GM12878 (cell line): ENCODE results near the gene DSC3. TPM values are rescaled to one million over a fixed set of nuclear protein-coding genes. Genes with fewer than 3 reads are reported as not detected.

Source experiments
- ATAC-seq: fragments of 200-7000 bp; cut with Tn5 transposase; 3 replicates; pipeline ENCODE4 v1.9.1; 2020; ENCODE audit warnings: mild to moderate bottlenecking, moderate library complexity
- BruUV-seq: library from RNA; stranded (reverse); fragments of 400-500 nt; replicated peaks from 2 replicates; lab custom pipeline; 2021; lab: Mats Ljungman, UMichigan
- CTCF ChIA-PET: fragments of 300-600 bp; sonication (Branson Sonifier 250); formaldehyde crosslinking; extraction: SDS; loops from one replicate; lab custom pipeline; 2021; ENCODE audit warnings: inconsistent platforms; lab: Yijun Ruan, JAX
- POLR2A ChIA-PET: fragments of 350-600 bp; formaldehyde crosslinking; extraction: SDS; loops from one replicate; lab custom pipeline; 2021; ENCODE audit warnings: inconsistent platforms; lab: Charles Lee
- RAD21 ChIA-PET: fragments of 300-600 bp; sonication (Branson Sonifier 250); formaldehyde crosslinking; loops from one replicate; lab custom pipeline; 2023; ENCODE audit warnings: antibody characterized with exemption; ENCODE audit not compliant: unreplicated experiment; lab: Charles Lee
- SMC1A ChIA-PET: fragments of 300-600 bp; sonication (Branson Sonifier 250); formaldehyde crosslinking; loops from one replicate; lab custom pipeline; 2023; ENCODE audit not compliant: unreplicated experiment, uncharacterized antibody; lab: Charles Lee
- DNase-seq: peaks from one replicate; pipeline ENCODE4 v3.0.0-alpha.2; 2011; ENCODE audit warnings: low read depth, low spot score
- FAIRE-seq: peaks from 3 replicates; lab custom pipeline; 2011; peaks lifted over from hg19 to GRCh38; lab: Jason Lieb, UNC
- H2AFZ ChIP-seq: 2 replicates; pipeline ENCODE4 v1.6.0; 2011; ENCODE audit warnings: low read depth, low read length, control low read depth; ENCODE audit not compliant: control insufficient read depth
- H3K27ac ChIP-seq: 2 replicates; pipeline ENCODE4 v1.5.1; 2011; ENCODE audit warnings: control low read depth; ENCODE audit not compliant: control insufficient read depth, insufficient read depth
- H3K27me3 ChIP-seq, 2 experiments: replicated peaks in 1 of 2; 2 replicates each; pipeline versions ENCODE4 v1.6.0 to v1.6.1; 2011; ENCODE audit warnings: low read length in 1 of 2; ENCODE audit not compliant: control insufficient read depth in 2 of 2, insufficient read depth in 2 of 2
- H3K36me3 ChIP-seq, 2 experiments: 2 replicates each; pipeline ENCODE4 v1.5.1; 2011; ENCODE audit warnings: low read length in 1 of 2; ENCODE audit not compliant: control insufficient read depth in 2 of 2, insufficient read depth in 2 of 2
- H3K4me1 ChIP-seq: 2 replicates; pipeline ENCODE4 v1.6.1; 2011; ENCODE audit warnings: mild to moderate bottlenecking, low read length, moderate library complexity, mixed read lengths; ENCODE audit not compliant: control insufficient read depth, insufficient read depth
- H3K4me2 ChIP-seq: 2 replicates; pipeline ENCODE4 v1.6.0; 2011; ENCODE audit warnings: control low read depth; ENCODE audit not compliant: control insufficient read depth, insufficient read depth
- H3K4me3 ChIP-seq: fragments of 200-600 bp; sonication (generic); 2 replicates; pipeline ENCODE4 v1.5.1; 2016
- H3K79me2 ChIP-seq: 2 replicates; pipeline ENCODE4 v1.6.0; 2011; ENCODE audit warnings: low read length; ENCODE audit not compliant: control insufficient read depth, insufficient read depth
- H3K9ac ChIP-seq: 2 replicates; pipeline ENCODE4 v1.8.0; 2011; ENCODE audit warnings: low read length, control low read depth, mixed read lengths; ENCODE audit not compliant: control insufficient read depth, insufficient read depth
- H3K9me3 ChIP-seq: replicated peaks from 3 replicates; pipeline ENCODE4 v1.5.1; 2011; ENCODE audit warnings: mild to moderate bottlenecking, low read length; ENCODE audit not compliant: control insufficient read depth, insufficient read depth
- H4K20me1 ChIP-seq: 2 replicates; pipeline ENCODE4 v1.6.0; 2011; ENCODE audit not compliant: control insufficient read depth, insufficient read depth
- BCLAF1 ChIP-seq: fragments of 450-650 bp; IDR thresholded peaks from 2 replicates; pipeline ENCODE4 v1.6.1; 2017; ENCODE audit warnings: antibody characterized with exemption, mild to moderate bottlenecking, moderate library complexity
- BHLHE40 ChIP-seq, 2 experiments: fragments of 450-650 bp in 1 of 2; IDR thresholded peaks; 2 replicates each; pipeline ENCODE4 v1.6.1; 2011 to 2017; ENCODE audit warnings: low read depth in 2 of 2, borderline replicate concordance in 1 of 2, improper control_type of control experiment in 1 of 2, low read length in 1 of 2, mild to moderate bottlenecking in 1 of 2
- EP300 ChIP-seq, 2 experiments: fragments of 150-350 bp in 1 of 2; IDR thresholded peaks; 2 replicates each; pipeline ENCODE4 v1.6.1; 2011 to 2012; ENCODE audit warnings: low read depth in 2 of 2, low read length in 2 of 2, borderline replicate concordance in 1 of 2, improper control_type of control experiment in 1 of 2, inconsistent platforms in 1 of 2; ENCODE audit not compliant: control insufficient read depth in 1 of 2
- IKZF1 ChIP-seq: fragments of 450-650 bp; conservative IDR thresholded peaks from 2 replicates; pipeline ENCODE4 v1.6.1; 2017; ENCODE audit warnings: antibody characterized with exemption, mild to moderate bottlenecking
- JUND ChIP-seq: IDR thresholded peaks from 2 replicates; pipeline ENCODE4 v1.6.1; 2012; ENCODE audit warnings: low read depth, mild to moderate bottlenecking, low read length, improper control_type of control experiment, moderate library complexity
- KLF5 ChIP-seq: fragments of 450-650 bp; IDR thresholded peaks from 2 replicates; pipeline ENCODE4 v1.6.1; 2014; ENCODE audit warnings: mild to moderate bottlenecking; ENCODE audit not compliant: partially characterized antibody
- MAX ChIP-seq: IDR thresholded peaks from 2 replicates; pipeline ENCODE4 v1.6.1; 2012; ENCODE audit warnings: low read depth, low read length, improper control_type of control experiment
- MYB ChIP-seq: fragments of 150-350 bp; IDR thresholded peaks from 2 replicates; pipeline ENCODE4 v1.6.1; 2014; ENCODE audit warnings: mild to moderate bottlenecking, low read depth, low read length, borderline replicate concordance
- NR2C1 ChIP-seq: fragments of 450-650 bp; IDR thresholded peaks from 2 replicates; pipeline ENCODE4 v1.6.1; 2017; ENCODE audit warnings: antibody characterized with exemption, mild to moderate bottlenecking, moderate library complexity
- RBBP5 ChIP-seq: fragments of 200-600 bp; sonication (generic); conservative IDR thresholded peaks from 2 replicates; pipeline ENCODE4 v1.6.1; 2016
- RELA ChIP-seq: fragments of 450-650 bp; IDR thresholded peaks from 2 replicates; pipeline ENCODE4 v1.8.0; 2014; ENCODE audit warnings: borderline replicate concordance; ENCODE audit not compliant: partially characterized antibody
- SUZ12 ChIP-seq: fragments of 200-600 bp; sonication (generic); IDR thresholded peaks from one replicate; pipeline ENCODE4 v1.6.1; 2018; ENCODE audit warnings: antibody characterized with exemption, mild to moderate bottlenecking; ENCODE audit not compliant: unreplicated experiment
- USF2 ChIP-seq: IDR thresholded peaks from 2 replicates; pipeline ENCODE4 v1.6.1; 2011; ENCODE audit warnings: low read depth, low read length, improper control_type of control experiment, borderline replicate concordance
- YBX1 ChIP-seq: fragments of 450-650 bp; IDR thresholded peaks from 2 replicates; pipeline ENCODE4 v1.6.1; 2016; ENCODE audit warnings: antibody characterized with exemption
- WGBS: methylation state at CpG from one replicate; pipeline ENCODE4 v1.1.6; 2016; ENCODE audit warnings: low lambda C conversion rate; ENCODE audit not compliant: insufficient replicate concordance, insufficient coverage; ENCODE audit errors: missing lambda C conversion rate; 5-methylcytosine and 5-hydroxymethylcytosine counted together
- in situ Hi-C: fragments of 300-500 bp; cut with MboI; formaldehyde crosslinking; loops from 9 replicates; pipeline ENCODE4 v1.14.3; 2018; ENCODE audit warnings: mixed read lengths
- intact Hi-C: fragments of 100-400 bp; cut with micrococcal nuclease; formaldehyde crosslinking; loops from one replicate; pipeline ENCODE4 v1.14.2; 2022; ENCODE audit not compliant: unreplicated experiment
- polyA plus RNA-seq, 11 experiments: library from polyadenylated mRNA; depleted of rRNA in 4 of 11; unstranded in 6 of 11; stranded (reverse) in 5 of 11; fragments of >200 nt; fragmentation: Nextera tagmentation in 4 of 11; fragmentation: Illumina TruSeq in 1 of 11; extraction: Ambion mirVana in 4 of 11; extraction: Trizol in 1 of 11; gene quantifications; 1 replicate in 1 of 11; 2 replicates in 10 of 11; pipeline versions ENCODE4 v1.2.1 to v1.2.3, GENCODE V29; 2011 to 2016; ENCODE audit warnings: inconsistent platforms in 2 of 11, missing spikeins in 2 of 11, low read depth in 1 of 11
- total RNA-seq, 4 experiments: library from RNA; depleted of rRNA in 3 of 4; stranded (reverse); fragments of >200 nt in 3 of 4; fragmentation: Illumina TruSeq in 1 of 4; extraction: Trizol in 1 of 4; gene quantifications; 2 replicates each; pipeline versions ENCODE4 v1.2.1 to v1.2.3, GENCODE V29; 2013 to 2021
- TF ChIP-seq, protein P1 (sequence below): fragments of 450-650 bp; formaldehyde crosslinking; IDR thresholded peaks from 2 replicates; pipeline ENCODE4 v1.5.0; 2022; ENCODE audit warnings: mild to moderate bottlenecking, missing genetic modification characterization

The DSC3 gene
- total and polyA plus RNA-seq, 10 of the 15 experiments (the other 5 are each of a cell fraction or from before 2014, with no cell fraction given), result 0.01 to 2.9 (median 1.6) TPM

DNA sequence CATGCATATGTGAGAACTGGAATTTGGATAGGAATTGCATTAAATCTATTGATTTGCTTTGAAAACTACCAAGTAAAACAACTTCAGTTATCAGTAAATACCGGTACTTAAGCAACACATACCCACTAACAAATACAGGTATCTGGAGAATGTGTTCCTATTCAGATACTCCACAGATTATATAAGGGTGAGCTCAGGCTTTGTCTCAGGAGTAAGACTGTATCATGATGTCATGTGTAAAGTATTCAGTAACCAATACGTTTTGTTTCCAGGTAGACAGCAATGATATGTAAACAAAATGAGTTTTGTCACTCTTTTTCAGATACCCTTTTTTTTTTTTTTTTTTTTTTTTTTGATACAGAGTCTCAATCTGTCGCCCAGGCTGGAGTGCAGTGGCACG, 74.8 kb downstream of the DSC3 start:
- H3K4me2 ChIP-seq, result no peak overlapping the region
- H3K27ac ChIP-seq, result no peak overlapping the region
- no peaks in the 10 kb centered on the region for H3K9me3 ChIP-seq
- CTCF ChIA-PET, result interaction anchor here (1.2 to 3.4 kb wide), 2 partner anchors 12 to 1093 kb away, joined by 3 to 23 read pairs; no protein-coding TSS in a partner anchor
- RAD21 ChIA-PET, result interaction anchor here (0.6 kb wide), 1 partner anchor 138 kb away, joined by 5 read pairs; no protein-coding TSS in a partner anchor
- H3K9ac ChIP-seq, result no peak overlapping the region
- no peaks in the 10 kb centered on the region; a peak in 1 of 4 replicates for H3K27me3 ChIP-seq
- no peaks in the 10 kb centered on the region for H3K79me2 ChIP-seq
- no peak for DNase-seq
- intact Hi-C loops (no loop called here), in situ Hi-C loops (no loop called here)
- no peak for FAIRE-seq
- no peak overlapping the region for H2AFZ ChIP-seq
- BruUV-seq, result no TSS peak
- ATAC-seq, result no peak
- no peaks in the 10 kb centered on the region for H4K20me1 ChIP-seq
- no peaks in the 10 kb centered on the region for H3K36me3 ChIP-seq
- SMC1A ChIA-PET, result interaction anchor here (0.6 to 1.9 kb wide), 4 partner anchors 18 to 1386 kb away, joined by 3 to 9 read pairs (median 4); no protein-coding TSS in a partner anchor
- H3K4me3 ChIP-seq, result no peak overlapping the region
- no peaks in the 10 kb centered on the region for H3K4me1 ChIP-seq
- POLR2A ChIA-PET, result interaction anchor here (0.7 kb wide), 1 partner anchor 253 kb away, joined by 9 read pairs; no protein-coding TSS in a partner anchor
- WGBS, result 5% methylated on average over 2 of the region's 4 CpGs
- TF ChIP-seq BCLAF1 (no peak), IKZF1 (no peak), JUND (no peak), RBBP5 (no peak), EP300 (IDR thresholded peaks at IDR 0.05; ENCODE audit: borderline replicate concordance in 1 of 2, control insufficient read depth in 1 of 2, low read depth in 2 of 2, low read length in 2 of 2) (no peak), BHLHE40 (IDR thresholded peaks at IDR 0.05; ENCODE audit: borderline replicate concordance in 1 of 2, low read depth in 2 of 2, low read length in 1 of 2) (no peak), SUZ12 (no peak), RELA (no peak), NR2C1 (no peak), MYB (no peak), USF2 (no peak), KLF5 (no peak), MAX (no peak), YBX1 (no peak)
- TF ChIP-seq, protein P1, sequence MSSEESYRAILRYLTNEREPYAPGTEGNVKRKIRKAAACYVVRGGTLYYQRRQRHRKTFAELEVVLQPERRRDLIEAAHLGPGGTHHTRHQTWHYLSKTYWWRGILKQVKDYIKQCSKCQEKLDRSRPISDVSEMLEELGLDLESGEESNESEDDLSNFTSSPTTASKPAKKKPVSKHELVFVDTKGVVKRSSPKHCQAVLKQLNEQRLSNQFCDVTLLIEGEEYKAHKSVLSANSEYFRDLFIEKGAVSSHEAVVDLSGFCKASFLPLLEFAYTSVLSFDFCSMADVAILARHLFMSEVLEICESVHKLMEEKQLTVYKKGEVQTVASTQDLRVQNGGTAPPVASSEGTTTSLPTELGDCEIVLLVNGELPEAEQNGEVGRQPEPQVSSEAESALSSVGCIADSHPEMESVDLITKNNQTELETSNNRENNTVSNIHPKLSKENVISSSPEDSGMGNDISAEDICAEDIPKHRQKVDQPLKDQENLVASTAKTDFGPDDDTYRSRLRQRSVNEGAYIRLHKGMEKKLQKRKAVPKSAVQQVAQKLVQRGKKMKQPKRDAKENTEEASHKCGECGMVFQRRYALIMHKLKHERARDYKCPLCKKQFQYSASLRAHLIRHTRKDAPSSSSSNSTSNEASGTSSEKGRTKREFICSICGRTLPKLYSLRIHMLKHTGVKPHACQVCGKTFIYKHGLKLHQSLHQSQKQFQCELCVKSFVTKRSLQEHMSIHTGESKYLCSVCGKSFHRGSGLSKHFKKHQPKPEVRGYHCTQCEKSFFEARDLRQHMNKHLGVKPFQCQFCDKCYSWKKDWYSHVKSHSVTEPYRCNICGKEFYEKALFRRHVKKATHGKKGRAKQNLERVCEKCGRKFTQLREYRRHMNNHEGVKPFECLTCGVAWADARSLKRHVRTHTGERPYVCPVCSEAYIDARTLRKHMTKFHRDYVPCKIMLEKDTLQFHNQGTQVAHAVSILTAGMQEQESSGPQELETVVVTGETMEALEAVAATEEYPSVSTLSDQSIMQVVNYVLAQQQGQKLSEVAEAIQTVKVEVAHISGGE, result no peak
